ENCODE data around the gene LBR.

DNA sequence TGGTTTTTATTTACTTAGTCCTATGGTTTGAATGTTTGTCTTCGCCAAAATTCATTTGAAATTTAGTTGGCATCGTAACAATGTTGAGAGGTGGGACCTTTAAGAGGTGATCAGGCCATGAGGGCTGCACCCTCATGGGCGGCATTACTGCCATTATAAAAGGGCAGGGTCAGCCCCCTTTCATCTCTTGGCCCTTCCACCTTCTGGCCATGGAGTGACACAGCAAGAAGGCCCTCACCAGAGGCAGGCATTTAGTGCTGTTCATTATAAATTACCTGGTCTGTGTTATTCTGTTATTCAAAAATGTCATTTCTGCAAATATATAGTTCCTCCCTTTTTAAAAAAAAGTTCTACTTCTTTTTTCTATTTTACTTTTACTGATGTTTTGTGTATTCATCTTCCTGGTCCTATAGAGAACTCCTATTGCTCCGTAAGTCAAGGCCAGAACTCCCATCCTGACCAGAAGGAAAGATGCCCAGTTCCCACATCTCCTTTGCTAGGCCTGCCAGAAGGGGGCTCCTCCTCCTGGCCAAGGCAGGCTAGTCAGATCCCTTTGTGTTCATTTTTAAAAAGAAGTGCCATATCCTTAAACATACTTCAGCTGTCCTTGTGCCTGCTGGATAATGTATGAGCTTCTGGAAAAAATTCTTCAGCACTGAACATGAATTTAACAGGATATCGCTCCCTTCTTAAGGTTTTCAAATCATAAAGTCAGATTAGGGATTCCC lies 10.0 kb upstream of the LBR start:
- TF ChIP-seq, protein P1, sequence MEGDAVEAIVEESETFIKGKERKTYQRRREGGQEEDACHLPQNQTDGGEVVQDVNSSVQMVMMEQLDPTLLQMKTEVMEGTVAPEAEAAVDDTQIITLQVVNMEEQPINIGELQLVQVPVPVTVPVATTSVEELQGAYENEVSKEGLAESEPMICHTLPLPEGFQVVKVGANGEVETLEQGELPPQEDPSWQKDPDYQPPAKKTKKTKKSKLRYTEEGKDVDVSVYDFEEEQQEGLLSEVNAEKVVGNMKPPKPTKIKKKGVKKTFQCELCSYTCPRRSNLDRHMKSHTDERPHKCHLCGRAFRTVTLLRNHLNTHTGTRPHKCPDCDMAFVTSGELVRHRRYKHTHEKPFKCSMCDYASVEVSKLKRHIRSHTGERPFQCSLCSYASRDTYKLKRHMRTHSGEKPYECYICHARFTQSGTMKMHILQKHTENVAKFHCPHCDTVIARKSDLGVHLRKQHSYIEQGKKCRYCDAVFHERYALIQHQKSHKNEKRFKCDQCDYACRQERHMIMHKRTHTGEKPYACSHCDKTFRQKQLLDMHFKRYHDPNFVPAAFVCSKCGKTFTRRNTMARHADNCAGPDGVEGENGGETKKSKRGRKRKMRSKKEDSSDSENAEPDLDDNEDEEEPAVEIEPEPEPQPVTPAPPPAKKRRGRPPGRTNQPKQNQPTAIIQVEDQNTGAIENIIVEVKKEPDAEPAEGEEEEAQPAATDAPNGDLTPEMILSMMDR (optimal IDR thresholded peaks at IDR 0.05 in 1 of 3, IDR thresholded peaks at IDR 0.05 in 1 of 3, conservative IDR thresholded peaks at IDR 0.05 in 1 of 3; ENCODE audit: extremely low read depth in 1 of 3, insufficient read depth in 2 of 3, low read length in 3 of 3), result peak; percentile 60 to 69 (median 61)
- TF ChIP-seq EZH2 (IDR thresholded peaks at IDR 0.05; ENCODE audit: low read length), result no peak
